ENCODE data around the gene VWA5B2. TPM values are rescaled to one million over a fixed set of nuclear protein-coding genes. Genes with fewer than 3 reads are reported as not detected.

The VWA5B2 gene
- not detected in 2 replicates for total RNA-seq
- not detected in 2 replicates for polyA plus RNA-seq
- polyA plus RNA-seq (2012), result 0.03 TPM in 1 of 2 replicates, not detected in the other
- polyA minus RNA-seq (ENCODE audit: low replicate concordance), result not detected in 2 replicates

DNA sequence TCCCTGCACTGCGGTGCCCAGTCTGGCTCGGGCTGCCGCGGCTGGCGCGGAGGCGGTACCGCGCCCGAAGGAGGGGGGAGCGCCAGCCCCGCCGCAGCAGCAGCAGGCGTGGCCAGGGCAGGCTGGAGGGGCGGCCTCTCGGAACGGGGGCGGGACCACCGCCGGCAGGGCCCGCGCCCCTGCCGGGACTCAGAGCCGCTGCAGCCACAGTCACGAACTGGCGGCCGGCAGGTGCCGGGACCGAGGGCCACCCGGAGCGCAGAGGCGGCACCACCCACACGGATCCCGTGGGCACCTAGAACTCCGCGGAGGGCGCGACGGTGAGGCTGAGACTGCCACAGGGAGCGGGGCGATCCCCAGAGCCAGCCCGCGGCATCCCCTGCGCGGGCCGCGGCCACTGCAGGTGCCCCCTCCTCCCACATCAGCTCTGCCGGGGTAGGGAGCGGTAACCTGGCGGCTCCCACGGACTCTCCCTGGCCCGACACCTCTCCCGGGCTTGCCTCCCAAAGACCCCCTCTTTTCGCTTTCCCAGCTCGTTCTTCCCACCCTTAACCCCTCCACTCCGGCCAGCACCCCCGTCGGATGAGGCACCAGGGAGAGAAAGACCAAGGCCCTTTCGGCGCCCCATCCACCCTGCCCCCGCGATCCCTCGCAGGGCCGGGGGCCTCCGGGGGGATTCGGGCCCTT lies at the start of gene VWA5B2:
Gene VWA5B2 (plus strand): TSS at position 192 of the 687 bp plus-strand sequence. CDS start 944 bp downstream, outside the sequence.
- Histone ChIP-seq H3K4me1 (ENCODE audit: control insufficient read depth, extremely low read depth, insufficient read depth, low read length) (peaks cover 4% of the 10 kb centered on the region), H4K20me1 (ENCODE audit: control insufficient read depth, extremely low read depth, insufficient read depth, low read length) (no peaks in the 10 kb centered on the region), H3K36me3 (ENCODE audit: control insufficient read depth, insufficient read depth, low read length) (no peaks in the 10 kb centered on the region), H3K9me3 (ENCODE audit: control insufficient read depth, insufficient read depth, low read depth, low read length) (no peaks in the 10 kb centered on the region), H3K4me2 (ENCODE audit: extremely low read depth, insufficient read depth, low read length) (peak within 1 kb of the TSS; percentile 68), H3K27me3 (ENCODE audit: control insufficient read depth, insufficient read depth, low read length) (peaks cover 49% of the 10 kb centered on the region), H3K4me3 (replicated peaks in 1 of 4; ENCODE audit: control extremely low read depth in 1 of 4, insufficient read depth in 1 of 4, low read depth in 3 of 4, low read length in 4 of 4) (peak within 1 kb of the TSS in 3 of 4 experiments; percentile 10 to 44 (median 30)), H3K9ac (ENCODE audit: insufficient read depth, low read length) (no peak within 1 kb of the TSS), H3K27ac (ENCODE audit: insufficient read depth, low read length) (no peak within 1 kb of the TSS), H3K79me2 (ENCODE audit: control insufficient read depth, insufficient read depth, low read length) (no peaks in the 10 kb centered on the region), H2AFZ (ENCODE audit: low read length) (no peak within 1 kb of the TSS)
- TF ChIP-seq, protein P1, sequence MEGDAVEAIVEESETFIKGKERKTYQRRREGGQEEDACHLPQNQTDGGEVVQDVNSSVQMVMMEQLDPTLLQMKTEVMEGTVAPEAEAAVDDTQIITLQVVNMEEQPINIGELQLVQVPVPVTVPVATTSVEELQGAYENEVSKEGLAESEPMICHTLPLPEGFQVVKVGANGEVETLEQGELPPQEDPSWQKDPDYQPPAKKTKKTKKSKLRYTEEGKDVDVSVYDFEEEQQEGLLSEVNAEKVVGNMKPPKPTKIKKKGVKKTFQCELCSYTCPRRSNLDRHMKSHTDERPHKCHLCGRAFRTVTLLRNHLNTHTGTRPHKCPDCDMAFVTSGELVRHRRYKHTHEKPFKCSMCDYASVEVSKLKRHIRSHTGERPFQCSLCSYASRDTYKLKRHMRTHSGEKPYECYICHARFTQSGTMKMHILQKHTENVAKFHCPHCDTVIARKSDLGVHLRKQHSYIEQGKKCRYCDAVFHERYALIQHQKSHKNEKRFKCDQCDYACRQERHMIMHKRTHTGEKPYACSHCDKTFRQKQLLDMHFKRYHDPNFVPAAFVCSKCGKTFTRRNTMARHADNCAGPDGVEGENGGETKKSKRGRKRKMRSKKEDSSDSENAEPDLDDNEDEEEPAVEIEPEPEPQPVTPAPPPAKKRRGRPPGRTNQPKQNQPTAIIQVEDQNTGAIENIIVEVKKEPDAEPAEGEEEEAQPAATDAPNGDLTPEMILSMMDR (conservative IDR thresholded peaks at IDR 0.05 in 1 of 2, IDR thresholded peaks at IDR 0.05 in 1 of 2; ENCODE audit: low read depth in 1 of 2, low read length in 2 of 2), result no peak
- peak; percentile 96 for TF ChIP-seq EZH2 (IDR thresholded peaks at IDR 0.05; ENCODE audit: low read length, missing control alignments)
- DNase-seq (ENCODE audit: low read depth in 2 of 2), result peak; percentile 6 to 44

DNA sequence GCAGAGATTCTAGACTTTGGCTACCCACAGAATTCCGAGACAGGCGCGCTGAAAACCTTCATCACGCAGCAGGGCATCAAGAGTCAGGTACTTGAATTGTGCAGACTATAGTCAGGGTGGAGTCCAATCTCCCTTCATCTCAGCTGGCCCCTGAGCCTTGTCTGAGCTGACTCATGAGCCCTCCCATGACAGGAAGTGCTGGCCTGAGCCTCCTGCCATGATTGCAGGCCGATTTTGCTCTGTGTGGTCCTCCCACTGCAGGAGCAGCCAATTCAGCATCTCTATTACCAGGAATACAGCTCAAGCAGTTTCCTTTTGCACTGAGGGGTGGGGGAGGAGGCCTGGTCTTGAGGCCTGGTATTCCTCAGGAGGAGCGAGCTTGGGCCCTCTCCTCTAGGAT lies 49.2 kb upstream of the VWA5B2 start:
- Histone ChIP-seq H4K20me1 (ENCODE audit: control insufficient read depth, extremely low read depth, insufficient read depth, low read length) (peaks cover 2% of the 10 kb centered on the region), H3K9me3 (ENCODE audit: control insufficient read depth, insufficient read depth, low read depth, low read length) (no peaks in the 10 kb centered on the region), H3K27ac (ENCODE audit: insufficient read depth, low read length) (peak overlapping the region; percentile 36), H3K79me2 (ENCODE audit: control insufficient read depth, insufficient read depth, low read length) (peaks cover 48% of the 10 kb centered on the region), H3K27me3 (ENCODE audit: control insufficient read depth, insufficient read depth, low read length) (no peaks in the 10 kb centered on the region), H3K4me2 (ENCODE audit: extremely low read depth, insufficient read depth, low read length) (no peak overlapping the region), H3K36me3 (ENCODE audit: control insufficient read depth, insufficient read depth, low read length) (peaks cover 53% of the 10 kb centered on the region), H2AFZ (ENCODE audit: low read length) (no peak overlapping the region), H3K4me3 (replicated peaks in 1 of 4; ENCODE audit: control extremely low read depth in 1 of 4, insufficient read depth in 1 of 4, low read depth in 3 of 4, low read length in 4 of 4) (no peak overlapping the region), H3K9ac (ENCODE audit: insufficient read depth, low read length) (no peak overlapping the region), H3K4me1 (ENCODE audit: control insufficient read depth, extremely low read depth, insufficient read depth, low read length) (peaks cover 10% of the 10 kb centered on the region)
- DNase-seq (ENCODE audit: low read depth in 2 of 2), result peak; percentile 43 to 67
- no peak for TF ChIP-seq EZH2 (IDR thresholded peaks at IDR 0.05; ENCODE audit: low read length, missing control alignments)
- TF ChIP-seq, protein P1 (conservative IDR thresholded peaks at IDR 0.05 in 1 of 2, IDR thresholded peaks at IDR 0.05 in 1 of 2; ENCODE audit: low read depth in 1 of 2, low read length in 2 of 2), result no peak

GRCh38 chr3:184181596-184181995 lies 47.8 kb upstream of the VWA5B2 start:
- no peaks in the 10 kb centered on the region for H3K27me3 ChIP-seq (ENCODE audit: control insufficient read depth, insufficient read depth, low read length)
- H3K4me3 ChIP-seq (replicated peaks in 1 of 4; ENCODE audit: control extremely low read depth in 1 of 4, insufficient read depth in 1 of 4, low read depth in 3 of 4, low read length in 4 of 4), result no peak overlapping the region
- no peak overlapping the region for H3K27ac ChIP-seq (ENCODE audit: insufficient read depth, low read length)
- peaks cover 44% of the 10 kb centered on the region for H3K79me2 ChIP-seq (ENCODE audit: control insufficient read depth, insufficient read depth, low read length)
- H4K20me1 ChIP-seq (ENCODE audit: control insufficient read depth, extremely low read depth, insufficient read depth, low read length), result peaks cover 2% of the 10 kb centered on the region
- H3K36me3 ChIP-seq (ENCODE audit: control insufficient read depth, insufficient read depth, low read length), result peaks cover 53% of the 10 kb centered on the region
- no peaks in the 10 kb centered on the region for H3K9me3 ChIP-seq (ENCODE audit: control insufficient read depth, insufficient read depth, low read depth, low read length)
- H2AFZ ChIP-seq (ENCODE audit: low read length), result no peak overlapping the region
- DNase-seq (ENCODE audit: low read depth in 2 of 2), result no peak
- H3K9ac ChIP-seq (ENCODE audit: insufficient read depth, low read length), result no peak overlapping the region
- TF ChIP-seq EZH2 (IDR thresholded peaks at IDR 0.05; ENCODE audit: low read length, missing control alignments), result no peak
- TF ChIP-seq, protein P1 (conservative IDR thresholded peaks at IDR 0.05 in 1 of 2, IDR thresholded peaks at IDR 0.05 in 1 of 2; ENCODE audit: low read depth in 1 of 2, low read length in 2 of 2), result no peak
- H3K4me1 ChIP-seq (ENCODE audit: control insufficient read depth, extremely low read depth, insufficient read depth, low read length), result peaks cover 14% of the 10 kb centered on the region
- no peak overlapping the region for H3K4me2 ChIP-seq (ENCODE audit: extremely low read depth, insufficient read depth, low read length)
